HG03558 (cell line): ENCODE data around the gene SEMA3A.
"Not testable (repeated sequence)": the region's sequence is repeated elsewhere in the genome, so short reads cannot be mapped to it uniquely, and the experiment has no call there.

Source experiments
- ATAC-seq: cut with Tn5 transposase; IDR thresholded peaks from one replicate; pipeline ENCODE4 v1.9.1; 2021; ENCODE audit warnings: moderate number of reproducible peaks; ENCODE audit not compliant: unreplicated experiment; ENCODE audit errors: extremely low read depth

Gene SEMA3A

GRCh38 chr7:84194484-84195271 lies at the start of gene SEMA3A:
SEMA3A (minus strand) TSS chr7:84194789; CDS start chr7:84194586, 203 bp downstream.
- ATAC-seq, result no peak

DNA sequence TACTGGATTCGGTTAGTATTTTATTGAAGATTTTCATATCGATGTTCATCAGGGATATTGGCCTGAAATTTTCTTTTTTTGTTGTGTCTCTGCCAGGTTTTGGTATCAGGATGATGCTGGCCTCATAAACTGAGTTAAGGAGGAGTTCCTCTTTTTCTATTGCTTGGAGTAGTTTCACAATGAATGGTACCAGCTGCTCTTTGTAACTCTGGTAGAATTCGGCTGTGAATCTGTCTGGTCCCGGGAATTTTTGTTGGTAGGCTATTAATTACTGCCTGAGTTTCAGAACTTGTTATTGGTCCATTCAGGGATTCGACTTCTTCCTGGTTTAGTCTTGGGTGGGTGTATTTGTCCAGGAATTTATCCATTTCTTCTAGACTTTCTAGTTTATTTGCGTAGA lies 48.4 kb upstream of the SEMA3A start:
- not testable (repeated sequence) for ATAC-seq

- no peak for ATAC-seq
These were observed 44.0 kb upstream of the SEMA3A start for GRCh38 chr7:84238596-84238995.

DNA sequence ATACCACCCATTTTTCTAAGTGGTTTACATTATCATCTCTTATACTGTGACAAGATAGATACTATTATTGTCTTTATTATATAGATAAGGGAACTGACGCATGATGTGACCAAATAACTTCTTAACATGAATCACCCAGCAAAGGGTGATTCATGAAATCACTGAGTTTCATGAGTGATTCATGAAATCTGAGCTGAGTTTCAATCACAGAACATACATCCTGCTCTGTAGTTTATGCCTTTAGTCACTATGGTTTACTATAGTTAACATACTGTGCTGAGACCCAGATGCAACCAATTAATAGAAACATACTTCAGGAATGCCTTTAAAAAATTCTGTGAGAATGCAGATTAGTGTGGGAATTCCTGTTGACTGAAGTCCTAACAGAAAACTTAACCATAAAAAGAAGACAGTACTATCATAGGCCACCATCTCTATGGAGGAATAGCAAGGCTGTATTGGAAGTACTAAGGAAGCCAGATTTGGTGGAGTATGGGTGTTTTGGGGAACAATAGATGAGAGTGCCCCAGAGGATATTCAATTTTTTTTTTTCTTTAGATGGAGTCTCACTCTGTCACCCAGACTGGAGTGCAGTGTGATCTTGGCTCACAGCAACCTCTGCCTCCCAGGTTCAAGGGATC lies 43.1 kb upstream of the SEMA3A start:
- ATAC-seq, result no peak

DNA sequence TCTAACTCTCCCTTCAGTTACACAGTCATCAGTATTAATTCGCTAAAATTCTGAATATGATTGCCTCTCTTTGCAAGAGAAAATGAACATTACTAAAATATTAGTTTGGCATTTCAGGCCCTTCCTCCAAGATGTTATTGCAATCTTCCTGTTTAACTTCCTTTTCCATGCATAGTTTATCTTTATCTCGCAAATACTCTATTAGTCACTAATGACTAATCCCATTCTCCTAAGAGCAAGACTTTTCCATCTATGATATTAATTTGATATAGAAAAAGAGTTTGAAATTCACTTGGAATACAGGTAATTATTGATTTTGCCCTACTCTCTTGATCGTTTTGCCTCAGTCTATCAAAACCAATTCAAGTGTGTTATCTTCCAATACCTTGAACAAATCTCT lies 41.8 kb upstream of the SEMA3A start:
- ATAC-seq, result no peak

DNA sequence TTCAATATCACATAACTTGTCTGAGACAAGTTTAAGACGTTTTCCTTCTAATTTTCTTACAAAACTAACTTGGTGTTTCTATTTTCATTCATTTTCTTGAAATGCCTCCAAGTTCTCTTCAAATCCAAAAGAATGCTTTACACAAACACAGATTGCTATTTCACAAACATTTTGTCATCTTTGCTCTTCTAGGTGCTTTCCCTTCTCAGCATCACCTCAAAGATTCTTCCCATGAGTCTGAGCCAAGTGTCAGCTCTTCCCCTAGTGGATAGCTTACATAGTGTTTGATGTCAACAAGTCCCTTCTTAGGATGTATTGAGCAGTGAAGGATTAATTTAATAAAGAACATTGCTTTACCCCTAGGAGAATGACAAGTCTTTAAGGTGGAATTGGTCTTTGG lies 38.1 kb upstream of the SEMA3A start:
- no peak for ATAC-seq

DNA sequence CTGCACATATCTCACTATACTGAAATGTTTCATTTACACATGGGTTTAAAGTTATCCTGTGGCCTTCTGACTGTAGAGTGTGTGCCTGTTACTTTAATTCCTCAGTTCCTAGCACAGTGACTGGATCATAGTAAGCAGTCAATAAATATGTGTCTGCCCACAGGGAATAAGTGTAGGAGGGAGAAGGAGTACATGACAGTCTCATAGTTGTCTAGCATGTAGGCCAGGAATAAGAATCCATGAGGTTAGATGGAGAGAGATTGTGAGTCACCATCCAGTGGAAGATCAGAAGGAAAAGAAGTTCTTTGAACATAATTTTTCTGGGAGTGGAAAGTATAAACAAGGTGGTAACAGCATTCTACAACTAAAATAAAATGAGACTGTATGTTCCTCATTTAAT lies 36.6 kb upstream of the SEMA3A start:
- no peak for ATAC-seq

GRCh38 chr7:84230491-84230890 lies 35.9 kb upstream of the SEMA3A start:
- no peak for ATAC-seq

- ATAC-seq, result no peak
These were observed 33.9 kb upstream of the SEMA3A start for GRCh38 chr7:84228526-84228925.

- ATAC-seq, result no peak
These were observed 32.2 kb upstream of the SEMA3A start for GRCh38 chr7:84226759-84227158.

DNA sequence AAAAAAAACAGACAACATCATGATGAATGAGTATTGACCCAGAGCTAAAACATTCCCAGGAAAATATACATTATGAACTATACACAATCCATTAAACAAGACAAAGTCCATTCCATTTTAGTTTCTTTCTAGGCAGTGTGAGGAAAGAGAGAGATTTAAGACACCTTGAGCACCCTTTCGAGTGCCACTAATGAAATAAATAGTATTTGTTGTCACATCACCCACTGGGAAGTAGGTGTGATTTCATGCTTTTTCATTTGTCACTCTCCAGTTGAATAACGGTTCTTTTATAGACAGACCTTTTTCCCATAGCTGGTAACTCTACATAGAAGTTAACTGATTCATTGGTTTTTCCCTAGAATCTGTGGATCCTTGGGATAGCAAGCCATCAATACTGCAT lies 29.9 kb upstream of the SEMA3A start:
- ATAC-seq, result no peak

GRCh38 chr7:84219310-84219709 lies 24.7 kb upstream of the SEMA3A start:
- no peak for ATAC-seq

GRCh38 chr7:84218681-84219080 lies 24.1 kb upstream of the SEMA3A start:
- no peak for ATAC-seq

- no peak for ATAC-seq
These were observed 21.9 kb upstream of the SEMA3A start for GRCh38 chr7:84216472-84216871.

DNA sequence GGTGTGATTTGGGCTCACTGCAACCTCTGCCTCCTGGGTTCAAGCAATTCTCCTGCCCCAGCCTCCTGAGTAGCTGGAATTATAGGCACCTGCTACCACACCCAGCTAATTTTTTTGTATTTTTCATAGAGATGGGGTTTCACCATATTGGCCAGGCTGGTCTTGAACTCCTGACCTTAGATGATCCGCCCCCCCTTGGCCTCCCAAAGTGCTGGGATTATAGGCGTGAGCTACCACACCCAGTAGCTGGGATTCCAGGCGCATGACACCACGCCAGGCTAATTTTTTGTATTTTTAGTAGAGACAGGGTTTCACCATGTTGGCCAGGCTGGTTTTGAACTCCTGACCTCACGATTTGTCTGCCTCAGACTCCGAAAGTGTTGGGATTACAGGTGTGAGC lies 20.2 kb upstream of the SEMA3A start:
- ATAC-seq, result not testable (repeated sequence)

DNA sequence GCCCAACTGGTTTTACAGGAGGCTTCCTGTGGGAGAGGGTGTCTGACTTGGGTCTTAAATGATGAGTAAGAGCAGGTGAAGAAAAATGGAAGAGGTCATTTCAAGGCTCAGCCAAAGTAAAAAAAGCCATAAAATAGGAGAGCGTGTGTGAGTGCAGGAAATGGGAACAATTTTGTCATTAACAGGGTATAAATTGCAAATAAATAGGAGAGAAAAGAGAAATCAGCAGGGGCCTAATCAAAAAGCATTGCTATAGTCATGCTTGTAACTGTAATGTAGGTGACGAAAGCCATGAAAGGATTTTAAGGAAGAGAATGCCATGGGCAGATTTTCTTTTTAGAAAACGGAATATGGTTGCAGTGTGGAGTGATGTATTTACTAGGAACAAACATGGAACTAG lies 15.7 kb upstream of the SEMA3A start:
- ATAC-seq, result no peak

- ATAC-seq, result no peak
These were observed 14.4 kb upstream of the SEMA3A start for GRCh38 chr7:84209006-84209405.

DNA sequence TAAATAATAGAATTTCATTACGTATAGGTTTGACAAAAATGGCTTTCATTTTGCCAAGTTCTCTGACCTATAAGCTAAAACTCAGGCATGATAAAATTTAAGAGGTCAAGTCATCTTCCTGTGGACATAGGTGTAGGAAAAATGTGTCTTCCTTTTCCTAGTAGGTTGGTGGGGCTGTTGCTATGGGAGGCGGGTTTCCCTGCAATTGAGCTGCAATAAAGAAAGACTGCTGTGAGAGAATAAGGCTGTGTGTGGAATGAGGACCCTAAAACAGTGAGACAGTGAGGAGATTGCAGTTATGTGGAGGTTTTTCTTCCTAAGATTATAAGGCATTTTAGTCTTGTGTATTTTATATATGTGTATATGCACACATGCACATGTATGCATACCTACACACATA lies 13.0 kb upstream of the SEMA3A start:
- ATAC-seq, result no peak

GRCh38 chr7:84207025-84207424 lies 12.4 kb upstream of the SEMA3A start:
- ATAC-seq, result no peak

- ATAC-seq, result no peak
These were observed 10.1 kb upstream of the SEMA3A start for GRCh38 chr7:84204655-84205054.

- no peak for ATAC-seq
These were observed 8.3 kb upstream of the SEMA3A start for GRCh38 chr7:84202855-84203254.

GRCh38 chr7:84200859-84201258 lies 6.3 kb upstream of the SEMA3A start:
- ATAC-seq, result no peak
